Testis (tissue), 2 donors: ENCODE data around the gene IQGAP3.

Source experiments
- CTCF ChIP-seq, 3 experiments: fragments of 450-650 bp in 2 of 3; fragments of 200-600 bp in 1 of 3; sonication (generic) in 1 of 3; IDR thresholded peaks; one replicate each; pipeline ENCODE4 v1.5.1; 2016 to 2019; ENCODE audit warnings: antibody characterized with exemption in 3 of 3, mild to moderate bottlenecking in 2 of 3, moderate library complexity in 1 of 3
- POLR2A ChIP-seq: fragments of 450-650 bp; IDR thresholded peaks from one replicate; pipeline ENCODE4 v1.6.1; 2017; ENCODE audit warnings: antibody characterized with exemption, mild to moderate bottlenecking, moderate library complexity

- peak; percentile 35 to 39 (median 37) for TF ChIP-seq CTCF (IDR thresholded peaks at IDR 0.05)
- TF ChIP-seq POLR2A, result peak; percentile 35
Measured at GRCh38 chr1:156500793-156501506, 71.4 kb downstream of the IQGAP3 start.
